ENCODE results near the gene B3GALT5. TPM values are rescaled to one million over a fixed set of nuclear protein-coding genes. Genes with fewer than 3 reads are reported as not detected.

B3GALT5 gene
- total RNA-seq, 2 donors from 2014 or later: 114 to 205 TPM

DNA sequence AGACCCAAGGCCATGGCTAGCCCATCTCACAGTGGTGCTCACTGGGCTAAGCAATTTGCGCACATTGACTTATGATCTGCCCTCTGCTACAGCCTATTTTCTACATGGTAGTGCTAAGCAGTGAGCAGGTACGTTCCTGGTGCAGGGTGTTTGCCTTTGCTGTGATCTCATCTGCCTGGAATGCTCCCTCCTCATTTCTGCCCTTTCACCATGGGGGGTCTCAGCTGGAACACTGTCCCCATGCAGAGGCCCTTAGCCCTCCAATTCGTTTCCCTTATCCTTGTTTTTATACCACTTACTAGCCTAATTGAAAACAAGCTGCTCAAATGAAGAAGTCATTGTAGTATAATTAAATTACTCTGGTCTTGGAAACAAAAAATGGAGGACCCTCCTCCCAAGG lies 2.0 kb upstream of the B3GALT5 start:
- intact Hi-C loops (cut with DNase I): no loop called here
- no peaks in the 10 kb centered on the region for H3K27me3 ChIP-seq
- no peak overlapping the region for H3K4me3 ChIP-seq
- no peak overlapping the region for H3K9ac ChIP-seq (ENCODE audit: low read depth in 2 of 2, low read length in 2 of 2)
- peak; percentile 11 for DNase-seq
- no peaks in the 10 kb centered on the region for H3K9me3 ChIP-seq
- no peak overlapping the region for H3K27ac ChIP-seq
- H3K36me3 ChIP-seq: no peaks in the 10 kb centered on the region
- H3K4me1 ChIP-seq: no peaks in the 10 kb centered on the region
- TF ChIP-seq, protein P1, sequence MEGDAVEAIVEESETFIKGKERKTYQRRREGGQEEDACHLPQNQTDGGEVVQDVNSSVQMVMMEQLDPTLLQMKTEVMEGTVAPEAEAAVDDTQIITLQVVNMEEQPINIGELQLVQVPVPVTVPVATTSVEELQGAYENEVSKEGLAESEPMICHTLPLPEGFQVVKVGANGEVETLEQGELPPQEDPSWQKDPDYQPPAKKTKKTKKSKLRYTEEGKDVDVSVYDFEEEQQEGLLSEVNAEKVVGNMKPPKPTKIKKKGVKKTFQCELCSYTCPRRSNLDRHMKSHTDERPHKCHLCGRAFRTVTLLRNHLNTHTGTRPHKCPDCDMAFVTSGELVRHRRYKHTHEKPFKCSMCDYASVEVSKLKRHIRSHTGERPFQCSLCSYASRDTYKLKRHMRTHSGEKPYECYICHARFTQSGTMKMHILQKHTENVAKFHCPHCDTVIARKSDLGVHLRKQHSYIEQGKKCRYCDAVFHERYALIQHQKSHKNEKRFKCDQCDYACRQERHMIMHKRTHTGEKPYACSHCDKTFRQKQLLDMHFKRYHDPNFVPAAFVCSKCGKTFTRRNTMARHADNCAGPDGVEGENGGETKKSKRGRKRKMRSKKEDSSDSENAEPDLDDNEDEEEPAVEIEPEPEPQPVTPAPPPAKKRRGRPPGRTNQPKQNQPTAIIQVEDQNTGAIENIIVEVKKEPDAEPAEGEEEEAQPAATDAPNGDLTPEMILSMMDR (IDR thresholded peaks at IDR 0.05): no peak

DNA sequence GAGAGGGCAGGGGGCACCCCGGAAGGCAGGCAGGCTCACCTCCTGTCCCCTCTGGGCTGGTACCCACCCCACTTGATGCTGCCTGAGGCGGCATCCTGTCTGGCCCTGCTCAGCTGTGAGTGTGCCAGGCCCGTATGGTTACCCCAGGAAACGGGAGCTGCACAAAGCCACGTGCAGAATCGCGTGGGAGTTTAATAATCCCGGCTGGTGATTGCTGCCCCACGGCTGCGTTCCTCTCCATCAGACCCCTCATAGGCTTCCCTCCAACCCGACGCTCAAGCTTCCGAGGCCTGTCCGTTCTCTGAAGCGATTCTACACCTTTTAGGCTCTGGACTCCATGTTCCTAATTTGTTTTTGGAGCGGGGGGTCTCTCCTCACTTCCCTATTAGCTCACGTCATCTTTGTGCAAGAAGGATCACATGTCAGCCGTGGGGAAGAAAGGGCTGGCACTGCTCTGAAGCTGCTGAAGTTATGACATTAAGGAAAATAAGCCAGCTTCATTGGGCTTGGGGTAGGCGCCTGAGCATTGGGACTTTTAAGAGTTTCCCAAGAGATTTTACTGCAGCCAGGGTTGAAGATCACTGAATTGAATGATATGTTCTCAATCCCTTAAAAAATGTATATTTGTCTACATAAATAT lies 1.1 kb upstream of the B3GALT5 start:
- H3K27ac ChIP-seq: no peak overlapping the region
- TF ChIP-seq, protein P1 (IDR thresholded peaks at IDR 0.05): no peak
- no peaks in the 10 kb centered on the region for H3K27me3 ChIP-seq
- H3K9me3 ChIP-seq: no peaks in the 10 kb centered on the region
- no peaks in the 10 kb centered on the region for H3K36me3 ChIP-seq
- peaks cover 2% of the 10 kb centered on the region for H3K4me1 ChIP-seq
- intact Hi-C loops (cut with DNase I): no loop called here
- H3K4me3 ChIP-seq: peak overlapping the region; percentile 39
- no peak for DNase-seq
- no peak overlapping the region for H3K9ac ChIP-seq (ENCODE audit: low read depth in 2 of 2, low read length in 2 of 2)

DNA sequence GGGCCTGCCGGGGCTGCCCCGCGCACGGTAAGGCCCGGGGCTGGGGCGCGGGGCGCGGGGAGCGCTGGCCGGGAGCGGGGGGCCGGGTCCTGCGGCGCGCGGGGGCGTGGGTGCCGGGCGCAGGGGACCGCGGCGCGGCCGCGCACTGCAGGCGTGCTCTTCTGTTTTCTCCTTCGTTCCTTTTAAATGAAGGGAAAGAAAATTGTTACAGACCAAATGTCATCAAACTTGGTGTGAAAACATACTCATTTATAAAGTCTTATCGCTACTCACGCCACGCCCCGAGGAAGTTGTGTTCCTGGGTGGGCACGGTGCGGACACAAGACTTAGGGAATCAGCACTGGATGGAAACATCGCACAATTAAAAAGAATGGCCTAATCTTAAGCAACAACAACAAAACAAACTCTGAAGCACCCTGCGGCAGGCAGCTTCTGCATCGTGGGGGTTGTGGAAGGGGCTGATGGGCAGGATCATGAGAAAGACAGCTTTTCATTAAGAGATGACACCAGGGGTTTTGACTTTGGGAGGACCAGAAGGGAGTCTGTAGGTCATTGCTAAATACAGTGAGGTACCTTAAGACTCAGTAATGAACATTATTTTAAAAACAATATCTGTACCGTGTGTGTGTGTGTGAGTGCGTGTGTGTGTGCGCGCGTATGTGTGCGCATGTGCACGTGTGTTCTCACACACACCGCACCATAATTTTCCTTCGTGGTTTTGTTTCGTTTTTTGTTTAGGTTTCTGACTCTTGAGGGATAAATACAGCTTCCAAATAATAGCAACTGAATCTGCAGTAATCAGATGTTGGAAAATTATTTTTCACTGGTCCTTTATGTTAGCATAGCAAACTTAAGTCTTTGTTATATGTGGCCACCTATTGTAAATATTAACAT lies 548 bp downstream of the B3GALT5 start:
- Histone ChIP-seq H3K4me1 (peaks cover 5% of the 10 kb centered on the region), H3K27me3 (no peaks in the 10 kb centered on the region), H3K9me3 (no peaks in the 10 kb centered on the region), H3K9ac (ENCODE audit: low read depth in 2 of 2, low read length in 2 of 2) (peak overlapping the region in 1 of 2 donors; percentile 51), H3K36me3 (no peaks in the 10 kb centered on the region), H3K4me3 (peak overlapping the region; percentile 39), H3K27ac (no peak overlapping the region)
- intact Hi-C loops (cut with DNase I): no loop called here
- no peak for DNase-seq
- TF ChIP-seq, protein P1 (IDR thresholded peaks at IDR 0.05): no peak

DNA sequence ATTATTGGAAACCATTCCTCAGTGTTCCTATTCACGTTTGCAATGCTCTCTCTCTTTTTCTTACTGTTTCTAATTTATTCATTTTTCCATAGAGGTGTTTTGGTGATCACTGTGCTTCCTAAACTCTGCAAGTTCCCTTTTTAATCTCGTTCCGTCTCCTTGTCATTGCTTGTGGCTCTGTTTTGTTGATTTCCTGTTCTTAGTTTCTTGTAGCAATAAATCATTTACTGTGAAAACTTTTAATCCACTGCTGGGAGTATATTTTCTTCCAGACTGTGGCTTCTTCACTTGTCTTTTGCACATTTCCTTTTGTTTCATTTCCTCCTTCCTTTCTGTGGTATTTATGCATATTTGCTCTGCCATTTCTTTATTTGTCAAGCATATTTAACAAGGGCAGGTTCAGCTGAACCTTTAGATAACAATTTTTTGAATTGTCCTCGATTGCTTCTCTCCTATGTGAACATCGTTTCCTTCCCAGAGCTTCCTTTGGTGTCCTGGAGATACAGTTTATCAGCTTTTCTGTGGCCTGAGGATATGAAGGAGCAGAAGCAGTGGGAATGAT lies 3.6 kb downstream of the B3GALT5 start:
- no peaks in the 10 kb centered on the region for H3K9me3 ChIP-seq
- DNase-seq: no peak
- H3K9ac ChIP-seq (ENCODE audit: low read depth in 2 of 2, low read length in 2 of 2): no peak overlapping the region
- peaks cover 5% of the 10 kb centered on the region for H3K4me1 ChIP-seq
- H3K27me3 ChIP-seq: no peaks in the 10 kb centered on the region
- peak overlapping the region; percentile 67 for H3K27ac ChIP-seq
- intact Hi-C loops (cut with DNase I): no loop called here
- H3K4me3 ChIP-seq: no peak overlapping the region
- TF ChIP-seq, protein P1 (IDR thresholded peaks at IDR 0.05): no peak
- H3K36me3 ChIP-seq: no peaks in the 10 kb centered on the region

DNA sequence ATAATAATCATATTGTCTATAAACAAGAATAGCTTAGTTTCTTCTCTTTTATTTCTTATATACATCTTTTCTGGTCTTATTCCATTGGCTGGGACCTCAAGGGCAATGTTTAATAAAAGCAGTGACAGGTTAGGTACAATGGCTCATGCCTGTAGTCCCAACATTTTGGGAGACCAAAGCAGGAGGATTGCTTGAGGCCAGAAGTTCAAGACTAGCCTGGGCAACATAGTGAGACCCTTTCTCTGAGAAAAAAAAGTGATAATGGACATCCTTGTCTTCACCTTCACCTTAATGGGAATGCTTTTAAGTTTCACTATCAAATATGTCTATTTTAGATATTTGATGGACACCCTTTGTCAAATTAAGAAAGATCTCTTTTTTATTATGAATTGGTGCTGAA lies 8.1 kb downstream of the B3GALT5 start:
- no peaks in the 10 kb centered on the region for H3K9me3 ChIP-seq
- H3K36me3 ChIP-seq: no peaks in the 10 kb centered on the region
- TF ChIP-seq, protein P1 (IDR thresholded peaks at IDR 0.05): no peak
- H3K9ac ChIP-seq (ENCODE audit: low read depth in 2 of 2, low read length in 2 of 2): no peak overlapping the region
- no peak for DNase-seq
- intact Hi-C loops (cut with DNase I): no loop called here
- no peak overlapping the region for H3K4me3 ChIP-seq
- peaks cover 5% of the 10 kb centered on the region for H3K4me1 ChIP-seq
- no peaks in the 10 kb centered on the region for H3K27me3 ChIP-seq
- no peak overlapping the region for H3K27ac ChIP-seq
